HG03442 (cell line): Measurements from ENCODE around the gene PRKN.

Experiments
- ATAC-seq: cut with Tn5 transposase; IDR thresholded peaks from one replicate; pipeline ENCODE4 v1.9.1; 2021; ENCODE audit warnings: mild to moderate bottlenecking, moderate library complexity; ENCODE audit not compliant: unreplicated experiment

The PRKN gene

DNA sequence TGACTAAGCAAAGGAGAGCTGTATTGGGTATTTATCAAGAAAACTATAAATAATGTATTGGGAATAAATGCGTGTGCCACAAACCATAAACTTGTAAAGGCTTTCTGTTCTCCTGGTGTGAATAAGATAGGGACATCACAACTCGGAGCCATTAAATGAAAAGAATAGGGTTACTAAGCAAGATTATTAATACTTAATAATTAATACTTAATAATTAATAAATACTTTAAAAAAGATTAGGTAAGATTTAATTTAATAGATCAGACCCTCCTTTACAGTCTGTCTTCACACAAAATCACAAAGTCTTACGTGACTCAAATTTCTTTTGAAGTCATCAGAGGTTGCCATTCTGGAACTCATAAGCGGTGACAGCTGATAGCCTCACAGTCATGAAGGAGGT, 648.9 kb downstream of the PRKN start:
- ATAC-seq: no peak

DNA sequence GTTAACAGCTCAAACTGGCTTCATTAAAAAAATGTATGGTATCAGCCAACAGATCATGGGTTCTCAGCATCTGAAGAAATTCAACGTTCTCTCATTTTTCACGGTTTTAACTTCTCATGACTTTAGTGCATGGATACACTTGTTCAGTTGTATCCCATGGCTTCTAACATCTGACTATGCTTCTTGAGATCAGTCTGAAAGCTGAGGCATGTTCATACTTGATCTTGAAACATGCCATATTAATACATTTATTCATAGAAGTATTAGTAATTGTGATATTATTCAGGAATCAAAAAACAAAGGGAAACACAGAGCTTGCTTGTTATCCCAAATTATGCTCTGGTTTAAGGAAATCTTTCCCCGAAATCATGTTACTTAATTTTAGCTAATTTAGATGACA, 649.4 kb downstream of the PRKN start:
- ATAC-seq: no peak

DNA sequence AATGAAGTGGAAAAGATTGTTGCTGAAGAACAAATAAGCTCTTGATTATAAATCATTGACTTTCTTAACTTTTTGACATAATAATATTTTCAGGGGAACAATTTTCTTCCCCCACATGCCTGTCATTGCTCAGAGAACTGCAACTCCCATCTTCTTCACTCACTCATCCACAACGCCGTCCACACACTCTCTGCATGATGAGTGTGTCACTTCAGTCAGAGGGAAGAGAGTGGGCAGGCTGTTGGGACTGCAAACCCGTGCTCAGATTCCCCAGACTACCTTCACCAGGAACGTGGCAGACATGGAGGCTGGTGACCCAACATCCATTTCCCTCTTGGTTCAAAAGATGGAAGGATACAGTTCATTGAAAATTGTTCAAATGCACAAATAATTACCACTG, 650.8 kb downstream of the PRKN start:
- ATAC-seq: no peak

DNA sequence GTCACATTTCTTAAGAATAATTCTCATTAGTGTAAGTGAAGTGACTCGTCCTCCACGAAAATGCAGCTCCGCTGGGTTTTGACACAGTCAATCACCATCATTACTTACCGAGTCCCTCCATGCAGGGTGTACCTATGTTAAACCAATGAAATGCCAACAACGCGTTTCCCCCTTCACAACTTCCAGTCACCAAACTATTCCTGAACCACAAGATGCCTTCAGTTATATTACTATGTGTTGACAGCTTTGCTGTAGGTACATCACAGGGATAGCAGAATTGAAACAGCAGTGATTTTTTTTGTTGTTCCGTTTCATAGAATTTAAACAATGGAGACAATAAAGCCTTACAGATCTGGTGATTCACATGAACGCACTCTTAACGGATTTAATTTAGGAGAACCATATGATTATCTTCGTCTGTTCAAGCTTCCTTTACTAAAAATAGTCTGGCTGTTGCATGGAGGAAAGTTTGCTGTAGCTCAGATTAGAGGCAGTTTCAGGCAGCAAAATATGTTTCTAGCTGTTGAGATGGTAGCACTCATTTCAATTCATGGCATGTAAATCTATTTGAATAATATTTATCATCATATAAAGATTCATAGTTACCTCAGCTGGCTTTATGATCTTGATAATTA, 652.8 kb downstream of the PRKN start:
- no peak for ATAC-seq

DNA sequence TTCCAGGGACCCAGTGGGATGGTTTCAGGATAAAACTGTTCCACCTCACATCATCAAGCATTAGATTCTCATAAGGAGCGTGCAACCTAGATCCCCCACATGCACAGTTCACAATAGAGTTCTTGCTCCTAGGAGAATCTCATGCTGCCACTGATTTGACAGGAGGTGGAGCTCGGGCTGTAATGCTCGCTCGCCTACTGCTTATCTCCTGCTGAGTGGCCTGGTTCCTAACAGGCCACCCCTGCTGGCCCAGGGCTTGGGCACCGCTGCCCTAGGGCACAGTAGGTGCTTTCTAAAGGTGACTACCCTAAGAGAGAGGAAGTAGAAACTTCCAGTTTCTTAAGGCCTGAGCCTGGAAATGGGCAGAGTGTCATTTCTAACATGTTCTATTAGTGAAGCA, 656.9 kb downstream of the PRKN start:
- ATAC-seq: no peak

DNA sequence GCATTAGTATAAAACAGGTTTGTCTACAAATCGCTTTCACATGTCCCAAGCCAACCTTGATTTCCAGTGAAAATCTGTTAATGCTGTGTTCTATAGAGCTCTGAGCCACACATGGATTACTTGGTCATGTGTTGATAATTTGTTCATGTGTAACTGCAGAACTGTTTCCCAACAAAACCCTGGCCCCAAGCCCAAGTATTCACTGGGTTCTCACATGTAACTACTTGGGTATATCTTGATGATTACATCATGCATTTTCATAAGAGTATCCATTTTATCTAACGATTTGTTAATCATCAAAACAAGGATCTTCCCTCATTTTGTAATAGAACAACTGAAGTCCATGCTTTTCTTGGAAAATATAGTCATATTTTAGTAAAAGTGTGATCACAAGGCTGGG, 657.6 kb downstream of the PRKN start:
- ATAC-seq: no peak

DNA sequence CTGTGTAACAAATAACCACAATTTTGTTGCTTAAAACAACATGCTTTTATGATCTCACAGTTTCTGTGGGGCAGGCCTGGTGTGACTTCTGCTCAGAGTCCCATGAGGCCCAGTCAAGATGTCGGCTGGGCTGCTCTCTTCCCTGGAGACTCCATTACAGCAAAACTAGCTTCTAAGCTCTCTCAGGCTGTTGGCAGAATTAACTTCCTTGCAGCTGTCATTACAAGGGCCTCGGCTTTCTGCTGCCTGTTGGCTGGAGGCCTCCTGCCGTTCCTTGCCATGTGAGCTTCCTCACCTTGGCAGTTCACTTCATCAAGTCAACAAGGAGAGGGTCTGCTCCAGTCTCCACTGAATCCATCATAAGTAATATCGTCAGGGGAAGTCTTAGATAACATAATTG, 659.2 kb downstream of the PRKN start:
- no peak for ATAC-seq

DNA sequence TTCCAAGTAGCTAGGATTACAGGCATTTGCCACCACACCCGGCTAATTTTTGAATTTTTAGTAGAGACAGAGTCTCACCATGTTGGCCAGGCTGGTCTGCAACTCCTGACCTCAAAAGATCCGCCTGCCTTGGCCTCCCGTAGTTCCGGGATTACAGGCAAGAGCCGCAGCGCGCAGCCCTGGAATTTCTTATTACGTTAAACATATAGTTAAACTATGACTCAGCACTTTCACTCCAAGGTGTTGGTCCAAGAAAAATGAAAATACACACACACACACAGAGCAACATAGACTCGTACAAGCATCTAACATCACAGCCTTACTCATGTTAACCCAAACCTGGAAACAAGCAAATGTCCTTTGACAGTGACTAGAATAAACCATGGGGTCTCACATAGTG, 663.9 kb downstream of the PRKN start:
- no peak for ATAC-seq

DNA sequence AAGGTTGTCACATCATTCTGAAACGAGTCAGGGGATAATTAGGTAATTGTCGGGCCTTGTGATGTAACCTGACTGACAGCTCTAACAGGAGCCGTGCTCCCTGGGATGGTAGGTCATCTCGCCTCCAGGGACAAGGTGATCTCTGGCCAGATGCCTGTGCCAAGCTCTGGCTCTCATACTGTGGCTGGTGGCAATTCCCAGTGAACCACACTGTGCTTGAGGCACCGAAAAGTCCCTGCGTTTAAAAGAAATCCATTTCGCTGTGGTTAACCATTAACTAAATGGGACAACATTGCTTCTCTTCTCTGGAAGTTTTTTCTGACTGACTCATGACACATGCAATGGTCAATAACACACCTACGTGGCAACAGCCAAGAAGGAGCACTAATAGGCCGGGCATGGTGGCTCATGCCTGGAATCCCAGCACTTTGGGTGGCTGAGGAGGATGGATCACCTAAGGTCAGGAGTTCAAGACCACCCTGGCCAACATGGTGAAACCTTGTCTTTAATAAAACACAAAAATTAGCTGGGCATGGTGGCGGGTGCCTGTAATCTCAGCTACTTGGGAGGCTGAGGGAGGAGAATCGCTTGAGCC, 669.2 kb downstream of the PRKN start:
- ATAC-seq: no peak

DNA sequence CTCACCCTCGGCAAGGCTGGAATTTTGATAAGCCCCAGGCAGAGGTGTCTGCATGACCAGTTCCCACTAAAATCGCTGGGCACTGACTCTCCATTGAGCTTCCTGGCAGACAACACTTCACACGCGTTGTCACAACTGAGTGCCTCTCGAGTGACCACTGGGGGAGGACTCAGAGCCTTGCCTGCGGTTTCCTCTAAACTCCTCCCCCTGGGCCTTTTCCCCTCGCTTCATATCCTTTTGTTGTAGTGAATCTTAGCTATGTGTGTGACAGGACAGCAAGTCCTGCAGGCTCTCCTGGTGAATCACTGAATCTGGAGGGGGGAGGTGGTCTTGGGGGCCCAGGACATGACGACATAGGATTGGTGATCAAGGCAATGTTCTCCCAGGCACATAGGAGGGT, 670.8 kb downstream of the PRKN start:
- ATAC-seq: no peak

DNA sequence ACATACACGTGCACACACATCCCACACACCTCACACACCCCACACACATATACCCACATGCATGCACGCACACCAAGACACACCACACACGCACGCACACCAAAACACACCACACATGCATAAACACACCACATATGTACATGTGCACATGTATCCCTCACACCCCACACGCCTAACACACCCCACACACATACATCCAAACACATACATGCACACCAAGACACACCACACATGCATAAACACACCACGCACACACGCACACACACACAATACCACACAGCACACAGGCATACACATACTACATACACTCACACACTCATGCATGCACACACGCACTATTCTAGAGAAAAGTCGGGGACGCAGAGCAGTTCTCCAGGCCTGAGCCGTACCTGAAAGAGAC, 671.5 kb downstream of the PRKN start:
- no peak for ATAC-seq

DNA sequence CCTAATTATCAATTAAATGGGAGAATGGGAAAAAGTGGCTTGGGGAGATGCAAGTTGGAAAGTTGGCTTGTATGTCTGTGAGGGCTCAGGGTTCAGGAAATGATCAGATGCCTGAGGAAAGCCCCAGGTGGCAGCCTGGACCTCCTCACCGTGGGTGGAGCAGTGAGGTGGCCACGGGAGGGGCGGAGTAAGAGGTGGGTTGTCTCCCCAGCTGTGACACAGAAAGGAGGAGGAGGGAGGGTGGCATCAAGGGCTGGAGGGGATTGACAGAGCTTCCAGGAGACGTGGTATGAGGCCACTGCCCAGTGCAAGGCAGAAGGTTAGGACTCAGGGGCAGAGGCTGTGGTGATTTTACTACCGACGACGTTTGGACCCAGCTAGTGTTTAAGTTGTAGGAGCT, 672.2 kb downstream of the PRKN start:
- no peak for ATAC-seq

DNA sequence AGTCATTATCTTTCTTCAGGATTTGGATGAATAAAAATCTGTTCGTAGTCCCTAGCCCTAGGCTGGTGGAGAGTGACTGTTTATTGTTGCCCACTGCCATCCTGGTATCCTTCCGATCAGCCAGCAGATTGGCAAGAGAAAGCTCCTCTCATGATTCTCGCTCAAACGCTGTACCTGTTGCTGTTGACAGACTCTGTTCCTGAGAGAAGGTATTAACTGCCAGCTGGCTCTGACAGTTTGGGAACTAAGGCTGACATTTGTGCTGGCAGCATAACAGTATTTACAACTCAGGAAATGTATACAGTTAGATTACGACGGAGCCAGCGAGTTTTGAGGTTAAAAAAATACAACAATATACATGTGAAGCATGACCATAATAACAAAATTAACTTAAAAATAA, 674.5 kb downstream of the PRKN start:
- no peak for ATAC-seq

DNA sequence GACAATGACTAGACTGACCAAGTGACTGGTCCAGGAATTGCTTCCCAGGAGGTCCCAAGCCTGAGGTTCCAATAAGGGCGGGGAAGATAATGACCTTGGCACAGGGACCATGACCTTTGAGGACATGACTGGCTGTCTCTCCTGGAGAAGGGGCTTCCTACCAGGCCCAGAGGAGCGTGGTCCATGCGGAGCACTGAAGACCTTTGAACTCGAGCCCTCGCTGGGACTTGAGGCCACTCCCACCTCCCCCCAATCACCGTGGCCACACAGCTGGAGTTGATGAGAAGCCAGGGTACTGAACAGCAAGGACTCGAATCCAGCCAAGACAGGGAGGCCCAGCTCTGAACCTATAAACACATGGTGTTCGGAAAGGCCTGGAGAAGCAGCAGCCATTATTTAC, 677.0 kb downstream of the PRKN start:
- ATAC-seq: no peak

DNA sequence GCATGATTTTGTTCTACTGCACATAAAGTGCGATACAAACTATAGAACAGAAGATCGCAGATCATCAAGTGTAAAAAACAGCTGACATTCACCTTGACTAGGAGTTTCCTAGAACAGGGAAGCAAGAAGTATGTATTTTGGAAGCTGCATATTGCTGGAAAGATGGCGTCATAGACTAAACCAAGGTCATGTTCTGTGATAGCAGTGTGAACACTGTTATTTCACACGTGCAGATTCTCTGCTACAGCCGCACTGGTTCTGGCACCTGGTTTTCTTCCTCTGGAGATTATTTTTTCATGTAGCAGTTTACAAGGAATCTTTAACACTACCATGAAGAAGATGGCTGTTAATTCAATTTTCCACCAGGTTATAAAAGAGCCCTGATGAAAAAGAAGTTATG, 681.2 kb downstream of the PRKN start:
- ATAC-seq: no peak

DNA sequence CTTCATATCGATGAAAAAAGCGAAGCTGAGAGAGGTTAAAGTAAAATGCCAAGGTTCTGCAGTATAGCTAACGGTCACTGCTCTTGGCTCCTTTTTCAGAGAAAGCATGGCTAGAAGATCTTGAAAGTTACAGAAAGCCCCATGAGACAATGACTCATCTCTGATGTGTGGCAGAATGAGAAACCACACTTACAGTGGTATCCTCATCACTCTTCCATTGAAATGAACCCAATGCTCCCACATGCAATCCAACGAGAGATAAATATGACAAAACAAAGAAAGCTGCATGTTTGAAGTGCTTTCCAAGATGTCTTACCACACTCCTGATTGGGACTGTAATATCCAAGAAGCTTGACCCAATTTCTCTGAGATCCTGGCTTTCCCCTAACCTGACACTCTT, 694.9 kb downstream of the PRKN start:
- no peak for ATAC-seq

DNA sequence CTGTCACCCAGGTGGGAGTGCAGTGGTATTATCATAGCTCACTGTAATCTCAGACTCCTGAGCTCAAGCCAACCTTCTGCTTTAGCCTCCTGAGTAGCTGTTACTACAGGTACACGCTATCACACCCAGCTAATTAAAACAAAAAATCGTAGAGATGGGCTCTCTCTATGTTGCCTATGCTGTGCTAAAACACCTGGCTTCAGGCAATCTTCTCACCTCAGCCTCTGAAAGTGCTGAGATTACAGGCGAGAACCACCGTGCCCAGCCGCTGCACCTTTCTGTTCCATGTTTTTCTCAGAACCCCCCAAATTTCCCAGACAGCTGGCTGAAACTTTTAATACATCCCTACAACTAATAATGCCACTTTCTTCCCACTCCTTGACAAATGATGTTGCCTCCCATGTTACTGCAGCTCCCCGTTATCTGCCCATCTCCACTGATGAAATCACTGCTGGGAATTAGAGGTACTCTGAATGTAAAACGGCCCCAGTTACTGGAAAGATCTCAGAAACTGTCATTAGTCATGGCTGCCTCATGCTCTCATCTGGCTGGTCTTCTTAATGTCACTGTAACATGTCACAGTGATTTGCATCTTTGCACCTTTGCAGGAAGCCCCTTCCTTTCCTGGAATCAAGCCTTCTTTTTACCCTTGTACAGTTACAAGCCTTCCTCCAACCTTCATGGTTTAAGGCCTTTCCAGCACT, 697.5 kb downstream of the PRKN start:
- ATAC-seq: no peak

DNA sequence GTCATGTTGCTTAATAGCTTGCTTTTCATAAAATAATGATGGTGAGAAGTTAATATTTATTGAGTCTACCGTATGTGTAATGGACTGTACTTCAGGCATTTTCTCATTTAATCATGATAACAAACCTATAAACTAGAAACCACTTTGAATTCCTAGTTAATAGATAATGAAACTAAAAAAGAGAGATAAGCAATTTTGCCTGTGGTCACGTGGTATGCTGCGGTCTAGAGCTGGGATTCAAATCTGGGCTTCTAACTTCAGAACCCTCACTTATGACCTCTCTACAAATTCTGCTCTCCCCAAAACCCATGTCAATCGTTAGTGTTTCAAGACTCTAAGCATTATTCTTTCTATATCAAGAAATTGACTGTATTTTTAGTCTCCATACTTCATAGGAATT, 700.7 kb downstream of the PRKN start:
- no peak for ATAC-seq

DNA sequence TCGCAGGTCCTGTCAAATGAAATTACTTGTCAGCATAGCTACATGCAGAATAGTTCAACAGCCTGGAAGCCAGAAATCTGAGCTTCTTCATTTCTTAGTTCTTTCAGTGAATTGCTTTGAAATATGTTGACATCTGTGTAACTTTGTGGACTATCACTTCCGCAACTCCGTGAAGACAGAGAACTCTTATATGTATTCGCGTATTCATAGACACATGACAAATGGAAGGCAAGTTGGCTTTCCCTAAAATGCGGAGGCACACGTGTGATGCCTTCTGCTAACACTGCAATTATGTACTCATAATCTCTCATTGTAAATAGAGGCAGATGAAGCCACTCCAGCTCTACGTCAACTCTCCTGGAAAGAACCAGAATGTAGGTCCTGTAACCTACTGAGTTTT, 701.5 kb downstream of the PRKN start:
- ATAC-seq: no peak

DNA sequence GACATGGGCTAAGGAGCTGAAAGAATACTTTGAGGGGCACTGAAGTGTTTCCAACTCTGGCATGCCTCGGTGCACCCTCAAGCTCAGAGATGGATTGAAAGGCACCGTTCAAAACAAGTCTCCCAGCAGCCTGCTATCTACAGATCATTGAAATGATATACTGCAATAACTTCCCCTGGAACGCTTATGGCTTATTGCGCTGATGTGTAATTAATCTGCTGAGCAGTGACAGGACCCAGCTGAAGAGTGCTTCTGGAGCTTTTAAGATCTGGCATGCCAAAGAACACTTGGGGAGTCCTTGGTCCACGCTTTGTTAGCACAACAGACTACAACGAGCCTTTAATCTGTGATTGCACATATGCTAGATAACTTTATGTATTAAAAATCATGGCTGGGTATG, 708.2 kb downstream of the PRKN start:
- no peak for ATAC-seq

DNA sequence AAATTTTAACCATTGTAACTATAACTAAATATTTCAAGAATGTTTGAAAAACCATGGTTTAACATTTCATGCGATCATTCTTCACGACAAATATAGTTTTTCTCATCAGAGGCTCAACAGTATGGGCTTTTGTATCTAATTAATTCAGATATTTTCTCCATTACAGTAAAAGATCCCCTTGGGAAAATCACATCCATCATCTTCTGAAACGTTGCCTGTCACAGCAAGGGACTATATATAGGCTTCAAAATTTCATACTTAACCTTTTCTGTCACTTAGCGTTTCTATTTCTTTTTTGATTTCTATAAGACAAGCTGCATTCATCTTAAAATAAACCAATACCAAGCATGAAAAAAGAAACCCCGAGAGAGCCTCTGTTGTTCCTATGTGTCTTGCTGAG, 710.0 kb downstream of the PRKN start:
- no peak for ATAC-seq

DNA sequence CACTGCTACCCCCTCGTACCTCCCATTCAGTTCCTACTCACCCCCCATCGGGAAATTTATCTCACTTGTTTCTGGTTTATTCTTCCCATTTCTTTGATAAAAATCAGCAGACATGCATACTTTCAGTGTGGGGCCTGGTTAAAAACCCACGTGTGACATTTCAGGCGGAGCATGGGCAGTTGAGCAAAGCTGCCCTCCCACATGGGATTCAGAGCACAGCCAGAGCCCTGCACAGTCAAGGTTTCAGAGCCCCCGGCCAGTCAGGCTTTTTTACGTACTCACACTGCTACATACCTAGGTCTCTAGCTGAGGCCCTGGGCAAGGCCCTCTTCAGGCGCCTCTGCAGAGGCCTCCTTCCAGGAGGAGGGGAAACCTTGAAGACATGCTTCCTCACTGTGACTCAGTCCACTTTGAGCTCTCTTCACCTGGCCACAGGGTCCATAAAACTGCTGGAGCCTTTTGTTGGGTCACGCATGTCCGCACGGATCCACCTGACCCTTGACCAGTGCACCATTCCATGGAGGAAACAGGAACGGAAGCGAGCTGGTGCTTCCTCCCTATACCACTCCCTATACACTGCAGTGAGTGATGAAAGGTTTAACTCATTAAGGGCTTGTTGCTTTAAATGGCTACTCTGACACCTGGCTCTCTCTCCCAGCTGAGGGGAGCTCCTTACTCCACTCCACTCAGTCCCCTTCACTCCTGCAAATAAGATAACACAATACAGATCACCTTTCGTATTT, 713.3 kb downstream of the PRKN start:
- ATAC-seq: no peak
